OCI-M2 (cell line): Measurements from ENCODE around the gene CDIPT.
"Not testable (repeated sequence)": the region's sequence is repeated elsewhere in the genome, so short reads cannot be mapped to it uniquely, and the experiment has no call there.

Source experiments
- DNase-seq: peaks from one replicate; lab custom pipeline; 2025; ENCODE audit not compliant: unreplicated experiment; lab: John Stamatoyannopoulos, UW

CDIPT gene

DNA sequence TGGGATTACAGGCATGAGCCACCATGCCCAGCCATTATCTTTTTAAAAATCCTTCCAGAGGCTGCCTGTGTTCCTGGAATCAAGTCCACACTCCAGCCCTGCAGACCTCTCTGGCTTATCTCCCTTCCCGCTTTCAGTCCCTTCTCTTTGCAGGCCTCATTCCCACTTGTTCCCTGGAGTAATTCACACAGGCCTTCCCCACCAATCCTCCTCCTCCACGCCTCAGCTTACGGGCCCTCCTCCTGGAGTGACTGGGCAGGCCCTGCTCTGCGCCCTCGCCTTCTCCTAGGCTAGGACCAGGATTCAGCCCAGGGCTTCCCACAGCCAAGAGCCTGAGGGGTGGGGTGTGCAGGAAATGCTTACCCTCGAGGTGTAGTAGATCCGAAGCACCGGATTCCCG, 2.8 kb downstream of the CDIPT start:
- no peak for DNase-seq

DNA sequence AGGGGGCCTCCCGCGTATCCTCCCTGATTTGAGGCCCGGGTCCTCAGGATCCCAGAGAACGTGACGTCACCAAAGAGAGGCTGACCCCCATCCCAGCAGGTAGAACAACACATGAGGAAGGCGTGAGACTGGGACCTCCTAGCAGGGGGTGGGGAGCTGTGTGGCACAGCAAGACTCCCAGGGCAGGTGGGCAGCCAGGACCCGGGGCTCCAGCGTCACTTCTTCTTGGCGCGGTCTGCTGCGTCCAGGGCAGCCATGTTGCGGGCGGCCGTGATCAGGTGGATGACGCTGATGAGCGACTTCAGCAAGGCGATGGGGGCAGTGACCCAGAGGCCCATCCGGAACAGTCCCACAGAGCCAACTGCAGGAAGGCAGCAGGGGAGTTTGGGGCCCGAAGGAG, 4.1 kb downstream of the CDIPT start:
- DNase-seq, result no peak

DNA sequence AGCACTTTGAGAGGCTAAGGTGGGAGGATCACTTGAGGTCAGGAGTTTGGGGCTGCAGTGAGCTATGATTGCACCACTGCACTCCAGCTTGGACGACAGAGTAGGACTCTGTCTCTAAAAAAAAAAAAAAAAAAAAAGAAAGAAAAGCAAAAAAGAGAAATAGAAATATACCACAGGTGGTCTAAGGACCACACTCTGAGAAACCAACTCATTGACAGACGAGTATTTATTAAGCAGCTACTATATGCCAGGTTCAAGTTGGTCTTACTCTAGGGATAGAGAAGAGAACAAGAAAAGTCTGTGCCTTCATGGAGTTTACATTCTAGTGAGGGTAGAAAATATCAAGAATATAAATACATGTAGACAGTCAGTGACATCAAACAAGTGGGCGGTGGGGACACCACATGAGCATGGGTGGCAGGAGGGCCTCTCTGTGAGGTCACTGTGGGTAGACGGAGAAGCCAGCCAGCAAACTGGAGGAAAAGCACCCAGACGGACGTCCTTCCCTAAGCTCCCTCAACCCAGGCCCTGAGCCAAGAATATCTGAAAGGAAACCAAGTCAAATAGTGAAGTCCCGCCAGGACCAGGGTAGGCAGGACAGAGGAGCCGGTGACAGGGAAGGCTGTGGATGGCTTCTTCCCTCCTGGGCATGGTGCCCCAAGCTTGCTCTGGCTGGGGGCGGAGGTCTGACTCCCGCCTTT, 4.7 kb downstream of the CDIPT start:
- no peak for DNase-seq

DNA sequence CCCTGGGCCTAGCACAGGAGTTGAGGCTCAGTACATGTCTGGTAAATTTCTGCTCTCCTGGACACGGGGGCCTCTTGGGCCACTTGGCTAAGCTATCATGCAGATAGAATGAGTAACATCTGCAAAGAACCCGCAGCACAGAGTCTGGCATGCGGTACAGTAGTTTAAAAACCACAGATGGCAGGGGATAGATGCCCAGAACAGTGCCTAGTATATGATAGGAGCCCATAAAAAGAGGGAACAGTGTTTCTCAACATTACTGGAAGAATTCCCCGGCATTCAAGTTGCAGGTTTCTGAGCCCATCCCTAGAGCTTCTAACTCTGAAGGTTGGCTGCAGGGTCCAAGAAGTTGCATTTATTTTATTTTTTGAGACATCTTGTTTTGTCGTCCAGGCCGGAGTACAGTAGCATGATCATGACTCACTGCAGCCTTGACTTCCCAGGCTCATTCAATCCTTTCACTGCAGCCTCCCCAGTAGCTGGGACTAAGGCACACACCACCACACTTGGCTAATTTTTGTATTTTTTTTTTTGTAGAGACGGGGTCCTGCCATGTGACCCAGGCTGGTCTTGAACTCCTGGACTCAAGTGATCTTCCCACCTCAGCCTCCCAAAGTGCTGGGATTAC, 5.8 kb downstream of the CDIPT start:
- DNase-seq, result no peak

DNA sequence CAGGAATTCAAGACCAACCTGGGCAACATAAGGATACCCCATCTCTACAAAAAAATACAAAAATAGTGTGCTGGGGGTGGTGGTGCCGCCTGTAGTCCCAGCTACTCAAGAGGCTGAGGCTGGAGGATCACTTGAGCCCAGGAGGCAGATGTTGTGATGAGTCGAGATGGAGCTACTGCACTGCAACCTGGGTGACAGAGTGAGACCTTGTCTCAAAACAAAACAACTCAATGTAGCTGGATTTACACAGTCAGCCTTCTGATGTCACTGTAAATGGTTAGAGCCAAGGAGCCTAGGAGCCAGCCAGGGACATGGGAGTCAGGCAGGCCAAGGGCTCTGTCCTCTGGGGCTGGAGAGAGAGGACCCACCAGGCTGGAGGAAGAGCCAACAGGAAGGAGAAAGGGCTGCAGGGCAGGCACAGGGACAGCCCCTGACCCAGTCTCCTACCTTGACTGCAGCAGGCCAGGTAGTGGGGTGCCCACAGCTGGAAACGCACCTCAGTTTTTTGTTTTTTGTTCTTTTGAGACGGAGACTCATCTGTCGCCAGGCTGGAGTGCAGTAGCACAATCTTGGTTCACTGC, 8.4 kb downstream of the CDIPT start:
- no peak for DNase-seq

DNA sequence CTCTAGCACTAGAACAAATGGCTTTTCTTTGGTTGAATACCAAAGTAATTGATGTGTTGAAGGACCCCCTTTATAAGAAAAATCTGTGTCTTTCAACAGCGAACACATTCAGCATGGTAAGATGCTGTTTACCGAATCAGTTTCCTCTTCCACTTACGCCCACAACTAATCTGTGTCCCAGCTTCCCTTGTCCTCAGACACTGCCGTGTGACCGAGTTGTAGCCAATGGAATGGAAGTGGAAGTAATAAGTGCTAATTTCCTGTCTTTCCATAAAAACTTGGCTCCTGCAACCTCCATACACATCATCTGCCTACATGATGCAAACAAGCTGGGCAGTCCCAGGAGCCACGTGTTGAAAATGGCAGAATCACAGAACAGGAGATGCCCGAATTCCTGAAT, 10.4 kb downstream of the CDIPT start:
- DNase-seq, result no peak

DNA sequence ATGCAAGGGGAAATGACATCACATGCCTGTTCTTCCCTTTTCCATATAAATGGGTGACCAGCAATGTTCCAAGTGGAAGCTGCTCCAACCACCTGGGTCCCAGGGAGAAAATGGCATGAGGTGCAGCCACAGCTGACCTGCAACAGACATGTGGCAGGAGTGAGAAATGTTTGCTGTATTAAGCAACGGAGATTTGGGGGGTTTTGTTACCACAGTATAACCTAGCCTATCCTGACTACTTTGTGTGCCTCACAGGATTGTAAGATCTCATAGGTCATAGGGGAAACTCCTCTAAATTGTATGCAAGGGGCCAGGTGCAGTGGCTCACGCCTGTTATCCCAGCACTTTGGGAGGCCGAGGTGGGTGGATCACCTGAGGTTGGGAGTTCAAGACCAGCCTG, 12.0 kb downstream of the CDIPT start:
- DNase-seq, result no peak

DNA sequence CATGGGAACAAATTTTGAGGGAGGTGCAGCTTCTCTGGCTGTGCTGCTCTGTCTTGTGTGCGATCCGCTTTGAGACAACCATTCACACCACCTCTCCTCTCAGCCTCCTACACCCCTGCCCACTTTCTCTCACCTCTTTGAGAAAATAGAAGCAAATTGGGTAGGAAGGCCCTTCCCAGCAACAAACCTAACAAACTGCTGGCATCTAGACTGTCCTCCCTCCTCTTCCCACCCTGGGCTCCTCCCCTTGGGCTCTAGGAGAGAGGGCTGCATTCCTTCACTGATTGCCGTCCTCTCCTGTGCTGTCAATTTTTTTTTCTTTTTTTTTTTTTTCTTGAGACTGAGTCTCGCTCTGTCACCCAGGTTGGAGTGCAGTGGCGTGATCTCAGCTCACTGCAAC, 13.5 kb downstream of the CDIPT start:
- no peak for DNase-seq

DNA sequence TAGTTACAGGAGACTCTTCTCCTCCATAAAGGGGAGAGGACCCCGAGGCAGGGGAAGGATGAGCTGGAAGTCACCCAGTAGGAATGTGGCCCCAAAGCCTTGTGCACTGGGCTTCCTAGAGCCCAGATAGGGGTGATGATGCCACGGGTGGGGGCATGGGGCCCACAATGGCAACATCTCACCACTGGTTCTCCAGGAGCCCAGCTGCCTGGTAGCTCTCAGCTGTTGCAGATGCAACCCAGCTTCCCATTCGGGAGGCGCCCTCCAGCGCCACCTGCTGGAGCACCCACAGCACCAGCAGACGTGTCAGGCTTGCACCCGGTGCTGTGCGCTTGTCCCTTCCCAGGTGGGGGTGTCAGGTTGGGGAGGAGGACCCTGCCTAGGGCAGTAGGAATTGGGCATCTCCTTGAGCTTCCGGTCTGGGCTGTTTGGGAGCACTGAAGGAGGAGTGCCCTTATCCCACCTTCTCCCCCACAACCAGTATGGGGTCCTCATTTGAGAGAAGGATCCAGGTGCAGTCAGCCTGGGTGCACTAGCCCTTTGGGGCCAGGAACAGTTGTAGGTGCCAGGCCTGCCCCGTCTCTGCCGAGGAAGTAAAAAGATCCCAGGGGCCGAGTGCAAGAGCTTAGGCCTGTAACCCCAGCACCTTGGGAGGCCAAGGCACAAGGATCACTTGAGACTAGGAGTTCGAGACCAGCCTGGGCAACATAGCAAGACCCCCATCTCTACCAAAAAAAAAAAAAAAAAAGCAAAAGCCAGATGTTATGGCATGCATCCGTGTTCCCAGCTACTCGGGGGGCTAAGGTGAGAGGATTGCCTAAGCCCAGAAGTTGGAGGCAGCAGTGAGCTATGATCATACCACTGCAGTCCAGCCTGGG, 14.4 kb downstream of the CDIPT start:
- DNase-seq, result no peak

DNA sequence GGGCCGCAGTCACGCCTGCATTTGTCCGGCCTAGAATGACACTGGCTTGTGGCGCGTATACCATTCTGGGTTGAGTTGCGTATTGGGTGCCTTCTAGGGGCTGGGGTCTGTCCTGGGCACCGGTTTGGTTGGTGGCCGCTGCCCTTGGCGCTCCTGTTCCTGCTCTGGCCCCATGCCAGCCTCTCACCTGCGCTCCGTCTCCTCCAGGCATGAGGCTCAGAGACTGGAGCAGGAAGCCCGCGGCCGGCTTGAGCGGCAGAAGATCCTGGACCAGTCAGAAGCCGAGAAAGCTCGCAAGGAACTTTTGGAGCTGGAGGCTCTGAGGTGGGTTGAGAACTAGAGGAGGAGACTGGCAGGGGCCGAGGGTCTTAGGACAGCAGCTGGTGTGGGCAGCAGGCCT, 17.4 kb downstream of the CDIPT start:
- no peak for DNase-seq

DNA sequence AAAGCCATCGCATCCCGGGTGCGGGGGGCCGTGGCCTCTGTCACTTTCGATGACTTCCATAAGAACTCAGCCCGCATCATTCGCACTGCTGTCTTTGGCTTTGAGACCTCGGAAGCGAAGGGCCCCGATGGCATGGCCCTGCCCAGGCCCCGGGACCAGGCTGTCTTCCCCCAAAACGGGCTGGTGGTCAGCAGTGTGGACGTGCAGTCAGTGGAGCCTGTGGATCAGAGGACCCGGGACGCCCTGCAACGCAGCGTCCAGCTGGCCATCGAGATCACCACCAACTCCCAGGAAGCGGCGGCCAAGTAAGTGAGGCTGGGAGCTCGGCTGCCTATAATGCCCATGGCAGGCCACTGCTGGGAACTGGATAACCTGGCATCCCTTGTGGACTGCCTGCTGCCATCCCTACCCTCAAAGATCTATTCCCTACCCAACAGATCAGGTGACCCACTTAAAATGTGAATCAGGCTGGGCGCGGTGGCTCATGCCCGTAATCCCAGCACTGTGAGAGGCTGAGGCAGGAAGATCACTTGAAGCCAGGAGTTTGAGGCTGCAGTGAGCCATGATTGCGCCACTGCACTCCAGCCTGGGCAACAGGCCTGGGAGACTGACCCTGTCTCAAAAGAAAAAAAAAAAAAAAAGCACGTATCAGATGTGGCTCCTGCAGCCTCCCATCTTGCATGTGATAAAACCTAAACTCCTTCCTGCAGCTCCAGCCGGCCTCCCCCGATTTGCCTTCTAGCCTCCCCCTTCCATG, 18.3 kb downstream of the CDIPT start:
- DNase-seq, result no peak

DNA sequence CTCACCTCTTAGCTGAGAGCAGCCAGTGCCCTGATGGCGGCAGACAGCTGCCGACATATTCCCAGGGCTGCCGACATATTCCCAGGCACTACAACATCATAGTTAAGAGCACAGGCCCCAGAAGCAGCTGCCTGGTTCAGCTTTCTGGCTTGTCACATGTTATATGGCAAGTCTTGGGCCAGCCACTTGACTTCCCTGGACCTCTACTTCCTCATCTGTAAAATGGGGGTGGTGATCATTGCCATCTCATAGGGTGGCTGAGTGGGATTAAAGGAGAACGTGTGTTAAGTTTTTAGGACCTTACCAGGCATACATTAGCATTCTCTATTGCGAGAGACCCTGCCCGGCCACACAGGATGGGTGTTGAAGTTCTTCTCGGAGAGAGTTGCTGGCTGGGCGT, 19.1 kb downstream of the CDIPT start:
- no peak for DNase-seq

DNA sequence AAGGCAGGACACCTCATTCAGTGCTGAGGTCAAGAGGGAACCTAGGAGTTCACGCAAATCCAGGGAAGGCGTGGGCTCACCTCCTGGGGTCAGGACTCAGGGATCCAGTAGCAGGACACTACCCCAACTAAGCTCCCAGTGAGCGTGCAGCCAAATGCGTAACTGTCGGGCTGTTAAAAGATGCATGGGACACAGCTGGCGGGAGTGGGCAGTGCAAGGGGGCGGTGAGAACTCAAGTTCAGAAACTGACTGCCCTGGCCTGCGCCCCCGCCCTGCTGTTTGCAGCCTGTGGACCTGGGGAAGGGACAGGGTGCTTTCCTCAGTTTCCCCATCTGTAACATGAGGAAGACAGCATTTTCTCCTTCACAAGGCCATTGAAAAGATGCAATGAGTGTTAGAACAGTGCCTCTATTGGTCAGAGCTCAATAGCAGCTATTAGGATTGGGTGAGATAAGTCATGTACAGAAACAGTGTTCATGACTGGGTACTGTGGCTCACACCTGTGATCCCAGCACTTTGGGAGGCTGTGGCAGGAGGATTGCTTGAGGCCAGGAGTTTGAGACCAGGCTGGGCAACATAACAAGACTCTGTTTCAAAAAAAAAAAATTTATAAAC, 20.2 kb downstream of the CDIPT start:
- DNase-seq, result no peak

DNA sequence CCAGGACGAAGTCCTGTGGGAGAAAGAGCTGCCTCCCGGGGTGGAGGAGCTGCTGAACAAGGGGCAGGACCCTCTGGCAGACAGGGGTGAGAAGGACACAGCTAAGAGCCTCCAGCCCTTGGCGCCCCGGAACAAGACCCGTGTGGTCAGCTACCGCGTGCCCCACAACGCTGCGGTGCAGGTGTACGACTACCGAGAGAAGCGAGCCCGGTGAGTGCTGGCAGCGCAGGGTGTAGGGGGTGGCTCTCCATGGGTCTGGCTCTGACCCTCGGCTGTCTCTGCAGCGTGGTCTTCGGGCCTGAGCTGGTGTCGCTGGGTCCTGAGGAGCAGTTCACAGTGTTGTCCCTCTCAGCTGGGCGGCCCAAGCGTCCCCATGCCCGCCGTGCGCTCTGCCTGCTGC, 21.4 kb downstream of the CDIPT start:
- no peak for DNase-seq

DNA sequence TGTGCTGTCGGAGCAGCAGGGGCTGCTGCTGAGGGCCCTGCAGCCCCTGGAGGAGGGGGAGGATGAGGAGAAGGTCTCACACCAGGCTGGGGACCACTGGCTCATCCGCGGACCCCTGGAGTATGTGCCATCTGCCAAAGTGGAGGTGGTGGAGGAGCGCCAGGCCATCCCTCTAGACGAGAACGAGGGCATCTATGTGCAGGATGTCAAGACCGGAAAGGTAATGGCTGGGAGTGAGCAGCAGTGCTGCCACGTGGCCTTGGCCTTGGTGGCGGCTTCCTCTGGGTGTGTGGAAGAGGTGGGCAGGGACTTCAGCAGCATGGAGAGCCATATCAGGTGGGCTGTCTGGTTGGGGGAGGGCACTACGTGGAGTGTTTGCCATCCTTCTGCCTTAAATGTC, 22.8 kb downstream of the CDIPT start:
- DNase-seq, result no peak

DNA sequence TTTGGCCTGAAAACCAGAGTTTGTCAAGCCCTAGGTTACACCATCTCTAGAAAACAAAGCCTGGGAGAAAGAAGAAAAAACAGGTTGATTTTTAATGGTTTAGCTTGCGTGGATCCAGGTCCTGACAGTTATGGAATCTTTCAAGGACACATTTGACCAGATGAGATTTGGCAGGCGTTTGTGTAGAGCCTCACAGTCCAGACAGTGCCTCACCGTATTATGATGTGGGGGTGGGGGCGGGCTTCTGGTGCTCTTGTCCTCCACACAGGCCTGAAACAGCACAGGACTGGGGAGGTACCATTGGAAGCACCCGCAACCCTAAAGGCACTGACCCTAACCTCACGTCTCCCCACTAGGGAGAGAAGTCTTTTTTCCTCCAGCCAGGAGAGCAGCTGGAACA, 23.2 kb downstream of the CDIPT start:
- no peak for DNase-seq

DNA sequence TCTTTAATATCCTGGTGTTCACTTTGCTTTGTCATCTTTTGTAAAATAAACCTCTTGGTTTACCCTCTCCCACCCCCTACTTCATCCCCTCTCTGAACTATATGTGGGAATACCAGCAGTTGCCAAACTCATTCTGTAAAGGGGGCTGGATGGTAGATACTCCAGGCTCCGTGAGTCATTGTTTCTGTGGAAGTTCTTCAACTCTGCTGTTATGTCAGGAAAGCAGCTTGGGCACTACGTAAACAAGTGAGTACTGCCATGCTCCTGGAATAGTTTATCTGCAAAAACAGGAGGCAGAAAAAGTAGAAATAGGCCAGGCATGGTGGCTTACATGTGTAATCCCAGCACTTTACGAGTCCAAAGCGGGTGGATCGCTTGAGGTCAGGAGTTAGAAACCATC, 25.2 kb downstream of the CDIPT start:
- no peak for DNase-seq

DNA sequence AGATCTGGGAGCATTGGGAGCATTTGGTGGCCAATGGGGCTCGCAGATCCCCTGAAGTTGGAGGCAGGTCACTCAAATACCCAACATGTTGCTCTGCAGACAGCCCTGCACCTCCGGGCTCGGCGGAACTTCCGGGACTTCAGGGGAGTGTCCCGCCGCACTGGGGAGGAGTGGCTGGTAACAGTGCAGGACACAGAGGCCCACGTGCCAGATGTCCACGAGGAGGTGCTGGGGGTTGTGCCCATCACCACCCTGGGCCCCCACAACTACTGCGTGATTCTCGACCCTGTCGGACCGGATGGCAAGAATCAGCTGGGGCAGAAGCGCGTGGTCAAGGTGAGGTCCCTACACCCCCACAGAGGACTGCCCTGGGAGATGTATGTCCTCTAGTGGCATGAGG, 26.4 kb downstream of the CDIPT start:
- no peak for DNase-seq

DNA sequence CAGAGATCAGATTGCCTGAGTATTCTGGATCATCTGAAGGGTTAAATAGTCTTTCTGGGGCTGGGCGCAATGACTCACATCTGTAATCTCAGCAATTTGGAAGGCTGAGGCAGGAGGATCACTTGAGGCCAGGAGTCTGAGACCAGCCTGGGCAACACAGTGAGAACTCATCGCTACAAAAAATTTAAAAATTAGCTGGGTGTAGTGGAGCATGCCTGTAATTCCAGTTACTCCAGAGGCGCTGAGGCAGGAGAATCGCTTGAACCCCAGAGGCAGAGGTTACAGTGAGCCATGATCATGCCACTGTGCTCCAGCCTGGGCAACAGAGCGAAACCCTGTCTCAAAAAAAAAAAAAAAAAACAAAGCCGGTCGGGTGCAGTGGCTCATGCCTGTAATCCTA, 27.1 kb downstream of the CDIPT start:
- no peak for DNase-seq

DNA sequence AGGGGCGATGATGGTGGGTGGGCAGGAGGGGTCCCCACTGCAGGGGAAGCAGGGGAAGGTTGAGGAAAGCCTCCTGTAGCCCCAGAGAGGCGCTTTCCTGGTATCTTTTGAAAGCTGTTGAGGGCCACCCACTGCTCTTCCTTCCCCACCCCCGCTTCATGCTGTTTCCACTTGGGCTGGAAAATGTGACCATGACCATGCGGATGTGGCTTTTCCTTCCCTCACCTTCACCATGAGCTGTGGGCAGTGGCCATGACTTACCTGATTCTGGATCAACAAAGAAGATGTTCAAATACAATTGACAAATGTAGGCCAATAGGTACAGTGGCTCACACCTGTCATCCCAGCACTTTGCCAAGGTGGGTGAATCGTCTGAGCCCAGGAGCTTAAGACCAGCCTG, 28.9 kb downstream of the CDIPT start:
- DNase-seq, result no peak

DNA sequence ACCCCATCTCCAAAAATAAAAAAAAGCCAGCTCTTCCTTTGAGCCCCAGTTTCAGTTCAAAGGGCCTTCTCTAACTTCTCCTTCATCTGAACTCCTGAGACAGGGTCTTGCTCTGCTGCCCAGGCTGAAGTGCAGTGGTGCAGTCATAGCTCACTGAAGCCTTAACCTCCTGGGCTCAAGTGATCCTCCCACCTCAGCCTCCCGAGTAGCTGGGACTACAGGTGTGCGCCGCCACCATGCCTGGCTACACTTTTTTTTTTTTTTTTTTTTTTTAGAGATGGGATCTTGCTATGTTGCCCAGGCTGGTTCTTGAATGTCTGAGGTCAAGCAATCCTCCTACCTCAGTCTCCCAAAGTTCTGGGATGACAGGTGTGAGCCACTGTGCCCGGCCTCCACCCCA, 29.8 kb downstream of the CDIPT start:
- DNase-seq, result not testable (repeated sequence)
